Activated CD8-positive, alpha-beta memory T cell treated with anti-CD3 and anti-CD28 coated beads for 1 hour (primary cell): ENCODE measurements around the gene PLEKHJ1.

Source experiments
- DNase-seq, 2 donors: peaks; one replicate each; pipeline ENCODE4 v3.0.0-alpha.2; 2020; ENCODE audit warnings: low read depth in 1 of 2; ENCODE audit errors: extremely low read depth in 1 of 2

The PLEKHJ1 gene

GRCh38 chr19:2249880-2250765 lies 14.0 kb upstream of the PLEKHJ1 start:
- DNase-seq: no peak

GRCh38 chr19:2249010-2249866 lies 13.1 kb upstream of the PLEKHJ1 start, which contains the start of gene AMH:
Gene AMH, plus strand, starts transcription at chr19:2249323. Its CDS starts 10 bp downstream, at chr19:2249333.
- no peak for DNase-seq

- DNase-seq: no peak
Measured at GRCh38 chr19:2248136-2249009, 12.2 kb upstream of the PLEKHJ1 start.

GRCh38 chr19:2247433-2248101 lies 11.4 kb upstream of the PLEKHJ1 start:
- DNase-seq: no peak

- DNase-seq: no peak
Measured at GRCh38 chr19:2246801-2247361, 10.8 kb upstream of the PLEKHJ1 start.

- DNase-seq: no peak
Measured at GRCh38 chr19:2246014-2246620, 10.0 kb upstream of the PLEKHJ1 start.

GRCh38 chr19:2245273-2245672 lies 9.1 kb upstream of the PLEKHJ1 start:
- DNase-seq: no peak

- DNase-seq: no peak
Measured at GRCh38 chr19:2244486-2244885, 8.4 kb upstream of the PLEKHJ1 start.

- DNase-seq: no peak
Measured at GRCh38 chr19:2244125-2244411, 7.9 kb upstream of the PLEKHJ1 start.

- no peak for DNase-seq
Measured at GRCh38 chr19:2243274-2244124, 7.4 kb upstream of the PLEKHJ1 start.

GRCh38 chr19:2242816-2243215 lies 6.7 kb upstream of the PLEKHJ1 start:
- DNase-seq: no peak

GRCh38 chr19:2242092-2242537 lies 6.0 kb upstream of the PLEKHJ1 start:
- DNase-seq: no peak

- no peak for DNase-seq
Measured at GRCh38 chr19:2240881-2241760, 5.0 kb upstream of the PLEKHJ1 start.

- no peak for DNase-seq
Measured at GRCh38 chr19:2239771-2240770, 3.9 kb upstream of the PLEKHJ1 start.

- DNase-seq: no peak
Measured at GRCh38 chr19:2239173-2239572, 3.0 kb upstream of the PLEKHJ1 start.

GRCh38 chr19:2237869-2238153 lies 1.7 kb upstream of the PLEKHJ1 start:
- no peak for DNase-seq
